Measurements from ENCODE around the gene CLMP.

GRCh38 chr11:123214396-123214795, 19.3 kb upstream of the CLMP start:
- TF ChIP-seq CTCF (IDR thresholded peaks at IDR 0.05; ENCODE audit: low read depth, low read length, poor library complexity, severe bottlenecking) (no peak), EZH2phosphoT487 (IDR thresholded peaks at IDR 0.05; ENCODE audit: borderline replicate concordance, low read length) (no peak)
